WTC11 (cell line): ENCODE measurements around the gene MYH16.

Experiments
- CTCF ChIP-seq: fragments of 200-600 bp; IDR thresholded peaks from 2 replicates; pipeline ENCODE4 v1.8.0; 2022; ENCODE audit warnings: antibody characterized with exemption
- JAZF1 ChIP-seq: fragments of 250-450 bp; sonication (Bioruptor Pico); IDR thresholded peaks from 2 replicates; pipeline ENCODE4 v1.9.0; 2021; ENCODE audit warnings: moderate library complexity, mild to moderate bottlenecking, inconsistent platforms
- TF ChIP-seq, protein P1 (sequence below): sonication (generic); formaldehyde crosslinking; IDR thresholded peaks from 2 replicates; pipeline ENCODE4 v1.8.1; 2022; ENCODE audit warnings: low read depth, missing genetic modification reagents, borderline replicate concordance

GRCh38 chr7:99270702-99271101 lies 1.9 kb upstream of the MYH16 start:
- TF ChIP-seq CTCF (no peak), JAZF1 (CRISPR knock-in tag) (no peak)
- TF ChIP-seq, protein P1, sequence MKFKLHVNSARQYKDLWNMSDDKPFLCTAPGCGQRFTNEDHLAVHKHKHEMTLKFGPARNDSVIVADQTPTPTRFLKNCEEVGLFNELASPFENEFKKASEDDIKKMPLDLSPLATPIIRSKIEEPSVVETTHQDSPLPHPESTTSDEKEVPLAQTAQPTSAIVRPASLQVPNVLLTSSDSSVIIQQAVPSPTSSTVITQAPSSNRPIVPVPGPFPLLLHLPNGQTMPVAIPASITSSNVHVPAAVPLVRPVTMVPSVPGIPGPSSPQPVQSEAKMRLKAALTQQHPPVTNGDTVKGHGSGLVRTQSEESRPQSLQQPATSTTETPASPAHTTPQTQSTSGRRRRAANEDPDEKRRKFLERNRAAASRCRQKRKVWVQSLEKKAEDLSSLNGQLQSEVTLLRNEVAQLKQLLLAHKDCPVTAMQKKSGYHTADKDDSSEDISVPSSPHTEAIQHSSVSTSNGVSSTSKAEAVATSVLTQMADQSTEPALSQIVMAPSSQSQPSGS = no peak
